HepG2 (cell line): ENCODE measurements around the gene JPH4. TPM values are rescaled to one million over a fixed set of nuclear protein-coding genes. Genes with fewer than 3 reads are reported as not detected.
A peak's percentile ranks its signal among the peaks of the same experiment; 100 is the strongest.

Experiments used
- BCL3 ChIP-seq: sonication (generic); formaldehyde crosslinking; IDR thresholded peaks from 2 replicates; pipeline ENCODE4 v1.5.1; 2020; ENCODE audit warnings: mild to moderate bottlenecking, missing genetic modification reagents, moderate library complexity
- CEBPB ChIP-seq: IDR thresholded peaks from 2 replicates; pipeline ENCODE4 v1.6.1; 2011; ENCODE audit warnings: low read depth, low read length, improper control_type of control experiment, borderline replicate concordance
- ELF1 ChIP-seq: sonication (generic); formaldehyde crosslinking; IDR thresholded peaks from 2 replicates; pipeline ENCODE4 v1.4.0; 2020; ENCODE audit warnings: missing genetic modification reagents
- HDAC1 ChIP-seq: sonication (generic); formaldehyde crosslinking; IDR thresholded peaks from 2 replicates; pipeline ENCODE4 v1.5.1; 2020; ENCODE audit warnings: mild to moderate bottlenecking, missing genetic modification reagents
- HIVEP1 ChIP-seq: sonication (generic); formaldehyde crosslinking; IDR thresholded peaks from 2 replicates; pipeline ENCODE4 v1.4.0; 2020; ENCODE audit warnings: mild to moderate bottlenecking, missing genetic modification reagents
- HOXA7 ChIP-seq: sonication (generic); formaldehyde crosslinking; IDR thresholded peaks from 2 replicates; pipeline ENCODE4 v1.8.1; 2022; ENCODE audit warnings: mild to moderate bottlenecking, missing genetic modification reagents, moderate library complexity
- IKZF5 ChIP-seq: IDR thresholded peaks from 2 replicates; pipeline ENCODE4 v1.6.1; 2018; ENCODE audit warnings: missing genetic modification reagents, mild to moderate bottlenecking, missing compliant biosample characterization
- JUN ChIP-seq: sonication (generic); formaldehyde crosslinking; IDR thresholded peaks from 2 replicates; pipeline ENCODE4 v1.4.0; 2020; ENCODE audit warnings: mild to moderate bottlenecking, missing genetic modification reagents
- MEIS1 ChIP-seq: sonication (generic); formaldehyde crosslinking; IDR thresholded peaks from 2 replicates; pipeline ENCODE4 v1.9.0; 2021; ENCODE audit warnings: mild to moderate bottlenecking, missing genetic modification reagents, moderate library complexity, borderline replicate concordance
- NFKB2 ChIP-seq: sonication (generic); formaldehyde crosslinking; IDR thresholded peaks from 2 replicates; pipeline ENCODE4 v1.4.0; 2020; ENCODE audit warnings: missing genetic modification reagents, borderline replicate concordance
- PLSCR1 ChIP-seq: sonication (generic); formaldehyde crosslinking; IDR thresholded peaks from 2 replicates; pipeline ENCODE4 v1.5.0; 2020; ENCODE audit warnings: missing genetic modification reagents, mild to moderate bottlenecking, borderline replicate concordance
- SP4 ChIP-seq: sonication (generic); formaldehyde crosslinking; IDR thresholded peaks from 2 replicates; pipeline ENCODE4 v1.8.1; 2023; ENCODE audit warnings: mild to moderate bottlenecking, missing genetic modification reagents
- SRSF4 ChIP-seq: fragments of 200-400 bp; formaldehyde crosslinking; IDR thresholded peaks from one replicate; pipeline ENCODE4 v1.6.1; 2018; ENCODE audit warnings: mild to moderate bottlenecking, low read depth, low read length, moderate library complexity; ENCODE audit not compliant: poor library complexity, severe bottlenecking
- TCF12 ChIP-seq, 2 experiments: fragments of 450-650 bp in 1 of 2; sonication (generic) in 1 of 2; formaldehyde crosslinking in 1 of 2; IDR thresholded peaks; 2 replicates each; pipeline versions ENCODE4 v1.6.1 to v1.8.0; 2017 to 2022; ENCODE audit warnings: antibody characterized with exemption in 1 of 2, mild to moderate bottlenecking in 1 of 2, missing genetic modification reagents in 1 of 2, moderate library complexity in 1 of 2
- ZNF124 ChIP-seq: sonication (generic); formaldehyde crosslinking; IDR thresholded peaks from 2 replicates; pipeline ENCODE4 v1.4.0; 2020; ENCODE audit warnings: missing genetic modification reagents
- ZNF142 ChIP-seq: sonication (generic); formaldehyde crosslinking; IDR thresholded peaks from 2 replicates; pipeline ENCODE4 v1.4.0; 2020; ENCODE audit warnings: missing genetic modification reagents
- ZNF790 ChIP-seq: sonication (generic); formaldehyde crosslinking; IDR thresholded peaks from 2 replicates; pipeline ENCODE4 v1.8.0; 2022; ENCODE audit warnings: missing genetic modification reagents, mild to moderate bottlenecking, borderline replicate concordance
- polyA plus RNA-seq, 8 experiments: library from polyadenylated mRNA; depleted of rRNA in 3 of 8; stranded (reverse) in 7 of 8; unstranded in 1 of 8; fragments of >200 nt; fragmentation: Illumina TruSeq in 4 of 8; extraction: Trizol in 4 of 8; gene quantifications; 2 replicates each; pipeline versions ENCODE4 v1.2.1 to v1.2.3, GENCODE V29; 2011 to 2016; ENCODE audit warnings: low read depth in 4 of 8, missing spikeins in 1 of 8, mixed read lengths in 1 of 8; ENCODE audit not compliant: insufficient read depth in 1 of 8
- total RNA-seq, 5 experiments: library from RNA; depleted of rRNA; stranded (reverse); fragments of >200 nt; fragmentation: Illumina TruSeq; extraction: Trizol; gene quantifications; 2 replicates each; pipeline ENCODE4 v1.2.3, GENCODE V29; 2016; ENCODE audit warnings: low read depth in 1 of 5

The JPH4 gene
- total and polyA plus RNA-seq, 2 of the 13 experiments (the other 11 are each of a cell fraction or from before 2014, with no cell fraction given), result 0.08 to 0.22 TPM

- TF ChIP-seq PLSCR1 (CRISPR knock-in tag) (no peak), ZNF790 (CRISPR knock-in tag) (peak; percentile 80; the same call in 1 of the 2 replicates), TCF12 (IDR thresholded peaks at IDR 0.05) (no peak), TCF12 (CRISPR knock-in tag; IDR thresholded peaks at IDR 0.05) (peak; percentile 97; the same call in 1 of the 2 replicates), ZNF124 (CRISPR knock-in tag) (peak; percentile 99), SRSF4 (no peak), ELF1 (peak; percentile 77; the same call in 1 of the 2 replicates), HOXA7 (CRISPR knock-in tag) (no peak), JUN (CRISPR knock-in tag) (peak; percentile 92), ZNF142 (CRISPR knock-in tag) (peak; percentile 96), IKZF5 (CRISPR knock-in tag) (peak; percentile 99), CEBPB (peak; percentile 30; the same call in 1 of the 2 replicates), SP4 (CRISPR knock-in tag) (peak; percentile 69; the same call in 1 of the 2 replicates), HIVEP1 (peak; percentile 78), HDAC1 (peak; percentile 51; the same call in 1 of the 2 replicates), NFKB2 (peak; percentile 98), MEIS1 (peak; percentile 99), BCL3 (CRISPR knock-in tag) (peak; percentile 86)
Observed at GRCh38 chr14:23588884-23589598, 10.5 kb upstream of the JPH4 start (continued).
